Fibroblast of upper back skin (primary cell): ENCODE results near the gene ZFP36.

Experiments
- DNase-seq: peaks from one replicate; pipeline ENCODE4 v3.0.0-alpha.2; 2013

Gene ZFP36

GRCh38 chr19:39385629-39386411, 20.8 kb upstream of the ZFP36 start:
- DNase-seq = no peak

GRCh38 chr19:39386557-39386956, 20.1 kb upstream of the ZFP36 start:
- no peak for DNase-seq

- DNase-seq = no peak
Measured at GRCh38 chr19:39388657-39389056, 18.0 kb upstream of the ZFP36 start.

GRCh38 chr19:39389631-39390414, 16.8 kb upstream of the ZFP36 start:
- no peak for DNase-seq

GRCh38 chr19:39390451-39390750, 16.2 kb upstream of the ZFP36 start:
- no peak for DNase-seq

- DNase-seq = peak; percentile 100
Measured at GRCh38 chr19:39390751-39391437, 15.8 kb upstream of the ZFP36 start, which contains the start of the genes MED29 and PAF1. Gene MED29 (plus strand): TSS chr19:39391378. CDS start chr19:39391423, 45 bp downstream. Gene PAF1 (minus strand): TSS chr19:39391106. CDS start chr19:39390864, 242 bp downstream.

GRCh38 chr19:39397360-39398296, 9.0 kb upstream of the ZFP36 start:
- DNase-seq = peak; percentile 79

- DNase-seq = peak; percentile 59
Measured at GRCh38 chr19:39398297-39398864, 8.3 kb upstream of the ZFP36 start.

GRCh38 chr19:39399668-39400050, 7.0 kb upstream of the ZFP36 start:
- no peak for DNase-seq

GRCh38 chr19:39400061-39400460, 6.6 kb upstream of the ZFP36 start:
- DNase-seq = no peak

GRCh38 chr19:39401070-39401548, 5.5 kb upstream of the ZFP36 start:
- no peak for DNase-seq

GRCh38 chr19:39401549-39402345, 4.9 kb upstream of the ZFP36 start:
- peak; percentile 64 for DNase-seq

GRCh38 chr19:39402346-39403300, 4.0 kb upstream of the ZFP36 start:
- DNase-seq = peak; percentile 89

- peak; percentile 100 for DNase-seq
Measured at GRCh38 chr19:39403331-39404312, 3.0 kb upstream of the ZFP36 start.

GRCh38 chr19:39405261-39405957, 1.2 kb upstream of the ZFP36 start:
- no peak for DNase-seq

GRCh38 chr19:39405958-39406655, 540 bp upstream of the ZFP36 start:
- no peak for DNase-seq

GRCh38 chr19:39407410-39407659, 688 bp downstream of the ZFP36 start:
- no peak for DNase-seq
